Liver (tissue), 9 donors: ENCODE results near the gene MAP3K20. TPM values are rescaled to one million over a fixed set of nuclear protein-coding genes. Genes with fewer than 3 reads are reported as not detected.

ENCODE experiments used
- DNase-seq: peaks from one replicate; pipeline ENCODE4 v3.0.0-alpha.2; 2017; ENCODE audit warnings: low spot score
- H3K27ac ChIP-seq, 2 donors: one replicate each; pipeline ENCODE4 v1.7.0; 2013; ENCODE audit warnings: inconsistent platforms in 2 of 2, low read length in 2 of 2, control low read depth in 1 of 2, low read depth in 1 of 2, mild to moderate bottlenecking in 1 of 2
- H3K27me3 ChIP-seq, 4 donors: one replicate each; pipeline versions ENCODE4 v1.6.1 to v1.7.0; 2013; ENCODE audit warnings: low read length in 3 of 4, inconsistent platforms in 1 of 4, mild to moderate bottlenecking in 1 of 4, moderate library complexity in 1 of 4; ENCODE audit not compliant: control insufficient read depth in 4 of 4, insufficient read depth in 4 of 4
- H3K36me3 ChIP-seq, 4 donors: one replicate each; pipeline versions ENCODE4 v1.6.1 to v1.7.0; 2013; ENCODE audit warnings: low read length in 3 of 4, mild to moderate bottlenecking in 3 of 4, low read depth in 1 of 4, moderate library complexity in 1 of 4; ENCODE audit not compliant: control insufficient read depth in 4 of 4, insufficient read depth in 3 of 4
- H3K4me1 ChIP-seq, 4 donors: one replicate each; pipeline versions ENCODE4 v1.6.1 to v1.7.0; 2013; ENCODE audit warnings: low read length in 3 of 4, mild to moderate bottlenecking in 3 of 4, moderate library complexity in 1 of 4; ENCODE audit not compliant: control insufficient read depth in 4 of 4, insufficient read depth in 4 of 4
- H3K4me3 ChIP-seq, 3 donors: one replicate each; pipeline versions ENCODE4 v1.6.1 to v1.7.0; 2013; ENCODE audit warnings: low read length in 3 of 3, control low read depth in 1 of 3, low read depth in 1 of 3, mild to moderate bottlenecking in 1 of 3
- H3K9ac ChIP-seq, 2 donors: one replicate each; pipeline ENCODE4 v1.7.0; 2013; ENCODE audit warnings: low read length in 2 of 2, mild to moderate bottlenecking in 2 of 2, moderate library complexity in 2 of 2, control low read depth in 1 of 2, low read depth in 1 of 2
- H3K9me3 ChIP-seq, 4 donors: one replicate each; pipeline versions ENCODE4 v1.6.1 to v1.7.0; 2013; ENCODE audit warnings: low read length in 3 of 4; ENCODE audit not compliant: control insufficient read depth in 4 of 4
- EGR1 ChIP-seq, 2 donors: IDR thresholded peaks; 2 replicates each; pipeline ENCODE4 v1.6.1; 2016 to 2018; ENCODE audit warnings: antibody characterized with exemption in 2 of 2, low read depth in 2 of 2
- FOXA1 ChIP-seq: IDR thresholded peaks from 2 replicates; pipeline ENCODE4 v1.6.1; 2016; ENCODE audit warnings: antibody characterized with exemption
- FOXA2 ChIP-seq: IDR thresholded peaks from 2 replicates; pipeline ENCODE4 v1.6.1; 2016; ENCODE audit warnings: antibody characterized with exemption
- GABPA ChIP-seq, 2 donors: IDR thresholded peaks in 1 of 2; conservative IDR thresholded peaks in 1 of 2; 2 replicates each; pipeline ENCODE4 v1.6.1; 2016; ENCODE audit warnings: antibody characterized with exemption in 2 of 2, mild to moderate bottlenecking in 1 of 2, moderate library complexity in 1 of 2
- HNF4A ChIP-seq, 2 donors: conservative IDR thresholded peaks; 2 replicates each; pipeline ENCODE4 v1.6.1; 2016; ENCODE audit warnings: antibody characterized with exemption in 2 of 2, mild to moderate bottlenecking in 2 of 2
- HNF4G ChIP-seq: IDR thresholded peaks from 2 replicates; pipeline ENCODE4 v1.6.1; 2016; ENCODE audit warnings: antibody characterized with exemption
- JUND ChIP-seq, 2 donors: IDR thresholded peaks; 2 replicates each; pipeline ENCODE4 v1.6.1; 2016; ENCODE audit warnings: antibody characterized with exemption in 2 of 2
- NR2F2 ChIP-seq: IDR thresholded peaks from 2 replicates; pipeline ENCODE4 v1.6.1; 2016; ENCODE audit warnings: antibody characterized with exemption
- RXRA ChIP-seq, 2 donors: IDR thresholded peaks; 2 replicates each; pipeline ENCODE4 v1.6.1; 2017 to 2018; ENCODE audit warnings: antibody characterized with exemption in 2 of 2, mild to moderate bottlenecking in 1 of 2
- SP1 ChIP-seq: IDR thresholded peaks from 2 replicates; pipeline ENCODE4 v1.6.1; 2018; ENCODE audit warnings: antibody characterized with exemption, mild to moderate bottlenecking
- YY1 ChIP-seq: IDR thresholded peaks from 2 replicates; pipeline ENCODE4 v1.6.1; 2016; ENCODE audit warnings: antibody characterized with exemption, mild to moderate bottlenecking
- WGBS: extraction: QIAGEN DNeasy Blood & Tissue Kit; methylation state at CpG from one replicate; pipeline ENCODE4 v1.1.7; 2013; 5-methylcytosine and 5-hydroxymethylcytosine counted together
- polyA plus RNA-seq, 2 donors: library from polyadenylated mRNA; stranded (reverse) in 1 of 2; unstranded in 1 of 2; fragments of 200-250 nt in 1 of 2; fragments of >200 nt in 1 of 2; fragmentation: Nextera tagmentation in 1 of 2; extraction: Ambion mirVana in 1 of 2; gene quantifications; one replicate each; pipeline versions ENCODE4 v1.2.1 to v1.2.3, GENCODE V29; 2013 to 2015
- total RNA-seq, 2 donors: library from RNA; depleted of rRNA; stranded (reverse); fragments of >200 nt; gene quantifications; one replicate each; pipeline ENCODE4 v1.2.3, GENCODE V29; 2014
- TF ChIP-seq, protein P1 (sequence below): IDR thresholded peaks from 2 replicates; pipeline ENCODE4 v1.6.1; 2016; ENCODE audit warnings: antibody characterized with exemption
- TF ChIP-seq, protein P2 (sequence below): IDR thresholded peaks from 2 replicates; pipeline ENCODE4 v1.6.1; 2016; ENCODE audit warnings: antibody characterized with exemption
- donor health status: healthy.
- donor health status: healthy.
- donor health status: healthy.
- donor health status: healthy.
- donor health status: healthy.

The MAP3K20 gene
- total and polyA plus RNA-seq, 4 donors = 9.1 to 22.6 (median 14.9) TPM

DNA sequence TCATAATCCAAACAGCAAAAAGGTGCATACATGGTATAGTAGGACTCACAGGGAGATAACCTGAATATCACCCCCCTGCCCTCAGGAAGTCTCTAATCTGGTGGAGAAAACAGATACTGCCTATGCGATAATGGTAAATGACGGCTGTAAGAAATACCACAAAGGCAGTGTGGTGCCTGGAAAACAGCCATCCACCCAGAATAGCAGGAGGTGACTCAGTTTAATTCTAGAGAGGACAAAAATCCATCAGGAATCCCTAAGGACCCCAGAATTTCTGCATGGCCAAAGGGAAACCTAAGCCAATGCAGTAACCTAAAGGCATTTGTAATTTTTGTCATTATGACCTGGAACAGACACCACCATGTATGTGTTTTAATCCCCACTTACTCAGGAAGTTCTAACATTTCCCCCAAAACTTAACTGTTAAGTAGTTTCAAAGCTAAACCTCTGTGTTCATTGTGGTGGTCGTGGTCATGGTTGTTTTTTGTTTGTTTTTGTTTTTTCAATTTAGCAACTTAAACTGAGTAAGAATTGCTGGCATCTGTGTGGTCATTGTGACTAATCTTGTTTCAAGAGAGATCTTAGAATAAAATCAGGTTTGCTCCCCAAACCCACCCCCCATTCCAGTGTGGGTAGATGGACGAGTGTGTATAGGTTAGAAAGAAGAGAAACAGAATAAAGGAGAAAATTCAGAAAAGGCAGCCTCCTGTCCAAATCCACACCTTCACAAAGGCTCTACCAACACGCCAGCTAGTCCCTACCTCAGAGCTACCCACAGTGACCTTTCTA, 157.5 kb downstream of the MAP3K20 start:
- Histone ChIP-seq H3K27me3 (no peaks in the 10 kb centered on the region), H3K27ac (no peak overlapping the region), H3K4me1 (peaks cover 0 to 6% (median 3%) of the 10 kb centered on the region in 4 donors), H3K9me3 (no peaks in the 10 kb centered on the region), H3K9ac (no peak overlapping the region), H3K4me3 (no peak overlapping the region), H3K36me3 (peaks cover 3 to 8% (median 5%) of the 10 kb centered on the region in 4 donors)
- no peak for DNase-seq
- TF ChIP-seq RXRA (IDR thresholded peaks at IDR 0.05) (no peak), FOXA1 (no peak), SP1 (no peak), HNF4G (no peak), GABPA (IDR thresholded peaks at IDR 0.05 in 1 of 2, conservative IDR thresholded peaks at IDR 0.05 in 1 of 2) (no peak), EGR1 (IDR thresholded peaks at IDR 0.05; ENCODE audit: low read depth in 2 of 2) (no peak), YY1 (no peak), JUND (IDR thresholded peaks at IDR 0.05) (no peak), FOXA2 (no peak), NR2F2 (no peak)
- 94% methylated on average over 5 of the region's 5 CpGs for WGBS

DNA sequence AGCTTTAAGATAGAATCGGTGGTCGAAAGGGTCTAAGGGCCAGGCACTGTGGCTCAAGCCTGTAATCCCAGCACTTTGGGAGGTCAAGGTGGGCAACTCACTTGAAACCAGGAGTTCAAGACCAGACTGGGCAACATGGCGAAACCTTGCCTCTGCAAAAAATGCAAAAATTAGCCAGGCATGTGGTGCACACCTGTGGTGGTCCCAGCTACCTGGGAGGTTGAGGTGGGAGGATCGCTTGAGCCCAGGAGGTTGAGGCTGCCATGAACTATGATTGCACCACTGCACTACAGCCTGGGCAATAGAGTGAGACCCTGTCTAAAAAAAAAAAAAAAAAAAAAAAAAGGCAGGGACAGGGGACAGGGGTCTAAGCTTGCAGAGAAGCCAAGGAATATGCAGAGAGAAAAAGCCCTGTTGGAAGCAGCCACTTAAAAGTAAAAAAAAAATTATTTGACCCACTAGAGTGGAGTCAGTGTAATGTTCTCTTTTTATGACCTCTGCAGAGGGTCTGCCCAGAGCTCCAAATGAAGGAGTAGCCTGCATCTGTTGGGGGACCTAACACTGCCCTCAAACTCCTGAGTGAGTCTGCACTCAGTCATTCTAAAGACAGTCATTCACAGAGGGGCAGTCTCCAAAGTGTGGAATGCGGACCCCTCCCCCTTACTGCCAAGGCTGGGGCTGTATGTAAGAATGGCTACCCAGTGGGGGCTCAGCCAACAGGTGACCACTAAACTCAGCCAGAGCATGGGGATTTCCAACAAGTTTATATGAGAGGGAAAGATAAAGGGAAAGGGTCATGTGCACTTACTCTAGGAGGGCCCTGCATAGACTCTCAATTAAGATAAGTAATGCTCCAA, 160.5 kb downstream of the MAP3K20 start:
- DNase-seq = no peak
- Histone ChIP-seq H3K27ac (no peak overlapping the region), H3K4me1 (peaks cover 0 to 5% (median 3%) of the 10 kb centered on the region in 4 donors), H3K4me3 (no peak overlapping the region), H3K27me3 (no peaks in the 10 kb centered on the region), H3K9me3 (no peaks in the 10 kb centered on the region), H3K9ac (no peak overlapping the region), H3K36me3 (peaks cover 3 to 19% (median 7%) of the 10 kb centered on the region in 4 donors)
- TF ChIP-seq, protein P1, sequence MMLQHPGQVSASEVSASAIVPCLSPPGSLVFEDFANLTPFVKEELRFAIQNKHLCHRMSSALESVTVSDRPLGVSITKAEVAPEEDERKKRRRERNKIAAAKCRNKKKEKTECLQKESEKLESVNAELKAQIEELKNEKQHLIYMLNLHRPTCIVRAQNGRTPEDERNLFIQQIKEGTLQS = no peak
- TF ChIP-seq RXRA (IDR thresholded peaks at IDR 0.05) = no peak
- 98% methylated on average over 5 of the region's 5 CpGs for WGBS

DNA sequence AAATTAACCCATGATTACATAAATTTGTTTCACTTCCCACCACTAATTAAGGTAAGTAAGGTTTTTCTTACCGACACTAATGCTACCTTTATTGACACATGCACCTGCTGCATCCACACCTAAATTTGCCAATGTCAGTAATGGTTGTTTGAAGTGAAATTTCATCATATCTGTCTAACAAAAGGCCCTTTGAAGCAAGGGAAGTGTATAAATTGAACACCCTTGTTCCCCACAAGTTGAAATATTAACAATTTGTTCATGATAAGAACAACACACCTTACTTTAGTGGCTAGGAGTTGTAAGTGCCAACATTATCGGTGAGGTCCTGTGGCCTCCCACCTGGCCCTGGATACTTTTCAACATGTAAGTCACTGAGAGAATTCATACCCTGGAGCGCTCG, 162.7 kb downstream of the MAP3K20 start:
- Histone ChIP-seq H3K27ac (no peak overlapping the region), H3K9ac (no peak overlapping the region), H3K4me3 (no peak overlapping the region), H3K4me1 (no peaks in the 10 kb centered on the region), H3K27me3 (no peaks in the 10 kb centered on the region), H3K9me3 (no peaks in the 10 kb centered on the region), H3K36me3 (peaks cover 3 to 14% (median 8%) of the 10 kb centered on the region in 4 donors)
- DNase-seq = no peak
- TF ChIP-seq HNF4A (conservative IDR thresholded peaks at IDR 0.05) = no peak
- TF ChIP-seq FOXA2 = no peak
- no peak for TF ChIP-seq NR2F2
- TF ChIP-seq SP1 = no peak
- WGBS = 86% methylated on average over 4 of the region's 4 CpGs

DNA sequence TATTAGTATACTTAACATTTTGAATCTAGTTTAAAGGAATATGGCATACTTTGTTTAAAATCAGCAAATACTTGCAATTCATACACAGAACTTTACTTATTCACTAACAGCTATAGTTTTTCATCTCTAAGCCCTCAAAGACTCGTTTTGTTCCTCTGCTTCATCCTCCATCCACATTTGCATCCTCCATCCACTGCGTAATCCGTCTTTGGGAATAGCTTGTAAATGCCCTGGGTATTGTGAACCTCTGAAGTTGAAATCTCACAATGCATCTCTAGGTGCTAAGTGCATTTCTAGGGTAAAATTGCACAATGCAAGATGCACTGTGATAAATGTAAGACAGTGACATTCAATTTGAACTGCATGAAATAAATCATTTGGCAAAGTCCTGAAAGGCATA, 163.2 kb downstream of the MAP3K20 start:
- Histone ChIP-seq H3K9me3 (no peaks in the 10 kb centered on the region), H3K9ac (no peak overlapping the region), H3K27me3 (no peaks in the 10 kb centered on the region), H3K27ac (no peak overlapping the region), H3K4me3 (no peak overlapping the region), H3K4me1 (no peaks in the 10 kb centered on the region), H3K36me3 (peaks cover under 1 to 11% (median 7%) of the 10 kb centered on the region in 4 donors)
- TF ChIP-seq FOXA2 = no peak
- TF ChIP-seq, protein P2, sequence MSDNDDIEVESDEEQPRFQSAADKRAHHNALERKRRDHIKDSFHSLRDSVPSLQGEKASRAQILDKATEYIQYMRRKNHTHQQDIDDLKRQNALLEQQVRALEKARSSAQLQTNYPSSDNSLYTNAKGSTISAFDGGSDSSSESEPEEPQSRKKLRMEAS = no peak
- TF ChIP-seq NR2F2 = no peak
- TF ChIP-seq SP1 = no peak
- DNase-seq = no peak
- 87% methylated on average over 3 of the region's 3 CpGs for WGBS
